Stimulated activated CD4-positive, alpha-beta T cell treated with anti-CD3 and anti-CD28 coated beads, Interleukin-12 subunit alpha, Interleukin-12 subunit beta, amount 100 ng/mL, for 4 hours (primary cell): ENCODE results near the gene TMEM232.
A peak's percentile ranks its signal among the peaks of the same experiment; 100 is the strongest.
"Not testable (repeated sequence)": the region's sequence is repeated elsewhere in the genome, so short reads cannot be mapped to it uniquely, and the experiment has no call there.

Experiments
- DNase-seq: peaks from one replicate; pipeline ENCODE4 v3.0.0-alpha.2; 2020

Gene TMEM232

DNA sequence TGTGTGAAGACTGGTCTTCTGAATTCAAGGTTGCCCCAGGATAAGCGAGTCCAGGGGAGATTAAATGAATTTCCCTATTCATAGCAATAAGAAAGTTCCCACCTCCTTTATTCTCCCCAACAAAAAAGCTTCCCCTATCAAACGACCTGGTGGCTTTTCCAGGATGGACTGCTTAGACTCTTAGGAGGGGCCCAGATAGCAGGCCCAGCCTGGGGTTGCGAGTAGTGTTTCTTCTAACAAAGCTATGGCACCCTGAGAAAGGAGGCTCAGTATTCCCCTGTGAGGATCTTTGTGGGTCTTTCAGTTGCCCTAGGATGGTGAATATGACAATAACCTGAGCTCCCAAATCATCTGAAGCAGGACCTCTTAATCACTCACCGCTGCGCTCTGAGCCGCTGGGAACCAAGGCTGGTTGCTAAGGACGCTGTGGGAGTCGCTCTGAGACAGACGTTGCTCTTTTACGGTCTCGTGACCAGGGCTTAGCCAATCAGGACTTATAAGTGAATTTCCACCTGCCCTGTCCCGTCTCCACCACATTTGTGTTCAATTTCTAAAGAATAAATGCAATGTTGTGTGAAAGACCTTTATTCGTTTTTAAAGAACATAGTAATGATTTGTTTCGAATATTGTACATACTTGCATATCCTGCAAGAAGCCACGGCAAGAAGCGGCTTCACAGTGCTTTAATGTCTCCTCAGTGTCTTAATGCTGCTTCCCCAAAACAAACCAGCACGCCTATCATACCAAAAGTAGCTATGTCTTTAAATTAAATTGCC is at the start of gene TMEM232:
Gene TMEM232, minus strand, starts transcription at position 423 of the 776 bp plus-strand sequence. CDS start 59,319 bp downstream, outside the sequence.
- DNase-seq: peak; percentile 60

- DNase-seq: no peak
Measured at GRCh38 chr5:110770286-110770685, 43.8 kb upstream of the TMEM232 start.

GRCh38 chr5:110769000-110769681 is 42.7 kb upstream of the TMEM232 start:
- no peak for DNase-seq

DNA sequence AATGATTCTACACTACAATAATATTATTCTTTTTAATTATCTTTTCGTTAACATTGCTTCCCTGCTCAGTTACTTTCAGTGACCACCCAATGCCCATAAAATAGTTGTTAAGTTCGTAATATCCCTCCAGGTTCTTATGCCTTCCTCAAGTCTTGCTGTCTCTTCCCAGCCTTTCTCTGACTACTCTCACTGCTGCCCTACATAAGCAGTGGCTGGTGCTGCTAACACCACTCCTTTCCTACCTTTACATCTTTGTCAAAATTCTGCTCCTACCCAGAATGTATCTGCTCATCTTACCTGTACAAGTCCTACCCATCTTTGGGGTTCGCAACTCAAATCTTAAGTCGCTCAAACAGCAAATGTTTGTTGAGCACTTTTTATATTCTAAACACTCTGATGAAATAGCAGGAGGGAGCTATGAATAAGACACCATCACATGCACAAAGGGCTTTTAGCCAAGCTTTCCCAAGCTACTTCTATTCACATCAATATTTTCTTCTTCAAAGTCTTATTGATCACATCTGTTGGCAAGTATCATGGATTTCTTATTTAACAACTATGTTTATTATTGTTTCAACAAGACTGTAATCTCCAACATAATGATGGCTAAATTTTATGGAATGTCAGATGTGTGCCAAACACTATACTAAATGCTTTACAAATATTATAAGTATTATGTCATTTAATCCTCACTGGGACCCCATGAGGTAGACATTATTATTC is 41.8 kb upstream of the TMEM232 start:
- DNase-seq: no peak

GRCh38 chr5:110760158-110760557 is 33.7 kb upstream of the TMEM232 start:
- no peak for DNase-seq

- DNase-seq: no peak
Measured at GRCh38 chr5:110757118-110757729, 30.8 kb upstream of the TMEM232 start.

DNA sequence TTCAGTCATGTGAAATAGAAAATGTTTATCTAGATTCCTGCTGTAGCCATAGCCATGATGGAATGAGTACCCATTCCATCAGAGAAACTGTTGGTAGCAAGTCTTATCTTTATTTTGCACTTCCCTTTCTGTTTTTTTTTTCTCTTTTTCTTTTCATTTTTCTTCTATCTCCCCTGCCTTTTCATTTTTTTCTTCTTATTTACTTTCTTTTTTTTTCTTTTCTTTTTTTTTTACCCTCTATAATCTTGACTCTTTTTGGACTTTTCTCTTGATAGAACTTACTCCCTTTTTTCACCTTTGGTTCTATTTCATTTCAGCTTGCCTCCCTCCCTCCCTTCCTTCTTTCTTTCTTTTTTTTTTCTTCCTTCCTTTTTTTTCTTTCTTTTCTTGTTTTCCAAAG is 27.7 kb upstream of the TMEM232 start:
- no peak for DNase-seq

DNA sequence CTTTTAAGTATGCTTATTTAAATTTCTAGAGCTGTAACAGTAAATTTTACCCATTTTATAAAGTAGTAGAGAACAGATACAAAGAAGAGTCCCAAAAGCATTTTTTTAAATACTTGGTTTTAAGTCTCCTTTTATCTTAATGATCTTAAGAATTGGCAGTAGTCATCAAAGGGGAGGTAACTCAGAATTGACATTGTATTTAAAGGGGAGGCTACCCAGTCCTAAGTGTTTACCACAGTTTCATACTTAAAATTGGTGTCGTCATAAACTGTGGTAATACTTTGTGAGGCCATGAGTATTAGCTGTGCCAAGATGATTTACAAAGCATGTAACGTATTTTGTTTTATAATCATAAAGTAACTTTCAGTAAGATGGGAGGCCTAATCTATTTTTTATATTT is 27.1 kb upstream of the TMEM232 start:
- no peak for DNase-seq

DNA sequence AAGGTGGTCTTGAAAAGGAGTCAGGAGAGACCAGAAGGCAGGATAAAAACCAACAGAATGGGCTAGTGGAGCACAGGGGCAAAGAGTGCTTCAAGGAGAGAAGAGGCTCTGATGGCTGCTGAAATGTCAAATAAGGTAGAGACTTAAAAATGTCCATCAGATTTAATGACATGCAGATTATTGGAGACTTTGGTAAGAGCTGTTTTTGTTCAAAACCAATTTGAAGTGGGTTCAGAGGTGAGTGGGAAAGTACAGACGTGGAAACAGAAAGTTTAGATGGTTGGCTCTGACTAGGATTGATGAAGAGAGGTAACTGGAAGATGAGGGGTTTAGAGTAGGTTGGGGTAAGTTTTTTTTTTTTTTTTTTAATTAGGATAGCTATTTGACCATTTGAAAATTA is 26.5 kb upstream of the TMEM232 start:
- DNase-seq: no peak

DNA sequence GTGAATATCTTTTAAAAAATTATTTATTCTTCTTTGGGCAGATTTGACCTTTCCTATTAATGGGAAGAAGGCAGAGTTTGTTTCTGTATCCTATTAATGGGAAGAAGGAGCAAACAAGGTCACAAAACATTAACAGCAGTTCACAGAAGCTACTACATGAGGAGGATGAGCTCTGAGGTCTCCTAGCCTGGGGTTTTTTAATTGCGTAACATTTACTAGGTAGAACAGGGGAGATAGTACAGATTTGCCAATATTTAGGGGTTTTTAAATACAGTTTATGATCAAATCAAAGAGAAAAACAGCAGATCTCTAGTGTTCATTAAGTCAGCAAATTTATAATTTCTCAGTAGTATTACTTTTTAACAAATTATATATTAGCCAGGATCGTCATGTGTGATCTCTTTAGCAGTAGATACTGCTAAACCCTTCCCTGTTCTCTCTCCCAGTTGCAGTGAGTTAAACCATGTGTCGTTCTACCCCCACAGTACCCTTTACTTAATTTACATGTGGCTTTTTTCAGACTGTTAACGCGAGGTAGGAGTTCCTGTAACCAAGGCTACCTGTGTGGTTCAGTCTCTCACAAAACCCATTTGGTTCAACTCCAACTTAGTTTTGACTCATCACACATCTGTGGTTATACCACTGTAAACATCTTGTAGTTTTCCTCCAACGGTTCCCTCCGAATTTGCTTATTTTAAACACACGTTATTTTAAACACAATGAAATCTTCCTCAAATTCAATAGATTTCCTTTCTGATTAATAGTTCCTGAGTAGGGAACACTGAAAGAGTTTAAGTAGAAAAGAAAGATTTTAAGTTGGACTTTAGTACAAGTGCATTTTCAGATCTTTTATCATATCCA is 25.7 kb upstream of the TMEM232 start:
- DNase-seq: no peak

DNA sequence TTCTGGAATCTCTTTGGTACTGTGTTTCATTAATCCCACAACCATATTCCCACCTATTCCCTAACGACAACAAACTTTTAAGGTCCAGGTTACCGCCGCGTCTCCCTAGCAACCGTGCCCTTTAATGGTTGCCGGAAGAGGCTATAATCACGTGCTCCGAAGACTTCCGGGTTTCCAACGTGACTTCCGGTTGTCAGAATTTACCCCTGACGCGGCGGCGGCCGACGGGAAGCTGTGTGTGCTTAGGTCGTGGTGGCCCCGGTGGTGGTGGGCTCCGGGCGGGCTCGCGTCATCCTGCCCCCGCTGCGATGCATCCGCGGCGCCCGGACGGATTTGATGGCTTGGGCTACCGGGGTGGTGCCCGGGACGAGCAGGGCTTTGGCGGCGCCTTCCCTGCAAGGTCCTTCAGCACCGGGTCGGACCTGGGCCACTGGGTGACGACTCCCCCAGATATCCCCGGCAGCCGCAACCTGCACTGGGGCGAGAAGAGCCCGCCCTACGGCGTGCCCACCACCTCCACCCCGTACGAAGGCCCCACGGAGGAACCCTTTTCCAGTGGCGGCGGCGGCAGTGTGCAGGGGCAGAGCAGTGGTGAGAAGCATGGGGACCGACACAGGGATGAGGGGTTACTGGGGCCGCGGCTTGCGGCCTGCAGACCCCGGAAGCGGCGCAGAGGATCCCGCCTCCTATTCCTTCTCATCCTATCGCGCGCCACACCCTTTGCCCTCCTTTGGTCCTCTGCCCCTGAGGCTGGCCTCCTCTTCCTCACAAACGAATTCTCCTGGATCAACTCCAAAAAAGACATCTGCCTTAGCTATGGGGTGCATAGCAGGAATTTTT is 12.6 kb upstream of the TMEM232 start, which contains the start of gene SLC25A46:
Gene SLC25A46, plus strand, starts transcription at position 196 of the 840 bp plus-strand sequence. Its CDS starts 113 bp downstream, at position 309.
- DNase-seq: peak; percentile 79

GRCh38 chr5:110738503-110738811 is 12.0 kb upstream of the TMEM232 start:
- DNase-seq: no peak

DNA sequence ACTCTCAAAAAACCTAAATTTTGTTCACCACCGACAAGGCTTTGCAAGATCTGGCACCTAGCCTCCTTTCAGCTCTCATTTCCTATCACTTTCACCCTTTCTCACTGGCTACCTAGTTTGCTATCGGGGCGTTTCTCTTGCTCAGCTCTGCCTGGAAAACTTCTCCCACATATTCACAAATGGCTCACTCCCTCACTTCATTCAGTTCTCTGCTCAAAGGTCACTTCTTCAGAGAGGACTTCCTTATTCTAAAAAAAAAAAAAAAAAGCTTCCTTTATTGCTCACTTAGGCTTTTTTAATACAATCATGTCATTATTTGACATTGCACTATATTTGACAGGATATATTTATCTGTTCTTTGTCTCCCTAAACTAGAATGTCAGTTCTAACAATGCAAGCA is 10.3 kb upstream of the TMEM232 start:
- no peak for DNase-seq

DNA sequence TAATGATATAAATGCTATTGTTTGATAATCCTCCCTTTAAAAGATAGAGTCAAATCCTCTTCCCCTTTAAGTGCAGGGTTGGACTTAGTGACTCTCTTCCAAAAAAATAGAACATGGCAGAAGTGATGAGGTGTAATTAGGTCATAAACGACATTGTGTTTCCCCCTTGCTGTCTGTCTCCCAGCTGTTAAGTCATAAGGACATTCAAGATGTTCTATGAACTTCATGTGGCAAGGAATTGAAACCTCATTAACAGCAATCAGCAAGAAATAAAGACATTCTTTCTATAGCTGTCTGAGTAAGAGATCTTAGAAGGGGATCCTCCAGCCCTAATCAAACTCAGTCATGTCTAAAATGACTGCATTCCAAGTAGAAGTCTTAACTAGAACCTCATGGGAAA is 9.1 kb upstream of the TMEM232 start:
- DNase-seq: no peak

GRCh38 chr5:110734101-110734500 is 7.6 kb upstream of the TMEM232 start:
- DNase-seq: no peak

DNA sequence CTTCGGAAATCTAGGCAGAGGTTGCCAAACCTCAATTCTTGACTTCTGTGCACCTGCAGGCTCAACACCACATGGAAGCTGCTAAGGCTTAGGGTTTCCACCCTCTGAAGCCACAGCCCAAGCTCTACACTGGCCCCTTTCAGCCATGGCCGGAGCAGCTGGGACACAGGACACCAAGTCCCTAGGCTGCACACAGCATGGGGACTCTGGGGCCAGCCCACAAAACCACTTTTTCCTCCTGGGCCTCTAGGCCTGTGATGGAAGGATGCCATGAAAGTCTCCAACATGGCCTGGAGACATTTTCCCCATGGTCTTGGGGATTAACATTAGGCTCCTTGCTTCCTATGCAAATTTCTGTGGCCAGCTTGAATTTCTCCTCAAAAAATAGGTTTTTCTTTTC is 5.0 kb upstream of the TMEM232 start:
- DNase-seq: not testable (repeated sequence)

DNA sequence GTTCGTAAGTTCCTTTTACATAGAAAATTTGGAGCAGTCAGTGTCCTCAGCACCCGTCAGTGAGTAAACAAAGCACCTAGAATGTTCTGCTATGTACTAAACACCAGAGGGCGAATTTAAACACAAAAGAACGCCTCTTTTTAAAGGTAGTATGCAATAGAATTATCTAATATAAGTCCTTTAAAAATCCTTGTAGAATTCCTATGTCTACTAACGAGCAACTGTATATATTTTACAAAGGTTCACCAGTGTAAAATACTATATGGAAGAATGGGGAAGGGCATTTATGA is 499 bp upstream of the TMEM232 start:
- DNase-seq: no peak

DNA sequence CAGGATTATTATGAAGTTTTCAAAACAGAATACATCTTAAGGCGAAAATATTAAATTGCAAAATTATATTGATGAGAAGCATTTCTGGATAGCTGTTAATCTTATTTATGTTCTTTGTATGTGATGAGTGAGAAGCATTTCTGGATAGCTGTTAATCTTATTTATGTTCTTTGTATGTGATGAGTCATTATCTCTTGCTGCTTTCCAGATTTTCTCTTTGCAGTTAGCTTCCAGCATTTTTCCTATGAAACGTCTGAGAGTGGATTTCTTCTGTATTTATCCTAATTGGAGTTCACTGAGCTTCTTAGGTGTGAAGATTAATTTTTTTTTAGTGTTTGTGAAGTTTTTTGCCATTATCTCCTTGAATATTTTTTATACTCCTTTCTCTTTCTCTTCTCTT is 8.2 kb downstream of the TMEM232 start:
- DNase-seq: no peak

GRCh38 chr5:110716247-110717245 is 9.9 kb downstream of the TMEM232 start:
- DNase-seq: no peak

DNA sequence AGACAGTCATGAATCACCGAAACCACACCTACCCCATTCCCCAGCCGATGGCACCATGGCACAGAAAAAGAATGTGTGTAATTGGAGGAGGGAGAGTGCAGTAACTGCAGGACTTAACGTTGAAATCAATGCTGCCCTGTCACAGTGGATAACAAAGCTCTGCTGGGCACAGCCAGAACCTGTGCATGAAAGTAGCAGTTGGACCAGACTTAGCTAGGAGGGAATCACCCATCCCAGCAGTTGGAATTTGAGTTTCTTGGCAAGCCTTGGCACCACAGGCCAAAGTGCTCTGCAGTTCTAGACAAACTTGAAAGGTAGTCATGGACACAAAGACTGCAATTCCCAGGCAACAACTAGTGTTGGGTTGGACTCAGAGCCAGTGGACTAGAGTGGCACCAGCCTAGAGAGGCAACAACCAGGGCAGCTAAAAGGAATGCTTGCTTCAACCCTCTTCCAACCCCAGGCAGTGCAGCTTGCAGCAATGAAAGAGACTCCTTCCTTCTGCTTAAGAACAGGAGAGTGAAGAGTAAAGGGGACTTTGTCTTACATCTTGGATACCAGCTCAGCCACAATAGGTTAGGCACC is 19.1 kb downstream of the TMEM232 start:
- no peak for DNase-seq
